H1 (cell line): ENCODE measurements around the gene HBA2. TPM values are rescaled to one million over a fixed set of nuclear protein-coding genes. Genes with fewer than 3 reads are reported as not detected.

ENCODE experiments used
- CTCF ChIA-PET: fragments of 300-600 bp; sonication (Branson Sonifier 250); formaldehyde crosslinking; loops from one replicate; lab custom pipeline; 2021; ENCODE audit not compliant: partially characterized antibody; lab: Charles Lee
- POLR2A ChIA-PET: fragments of 300-600 bp; sonication (Branson Sonifier 250); formaldehyde crosslinking; loops from one replicate; lab custom pipeline; 2021; ENCODE audit warnings: inconsistent platforms; ENCODE audit not compliant: partially characterized antibody; lab: Charles Lee
- DNase-seq, 2 experiments: peaks; one replicate each; pipeline versions ENCODE4 v3.0.0 to v3.0.0-alpha.2; 2010 to 2022; ENCODE audit warnings: low spot score in 2 of 2, low read depth in 1 of 2, mixed read lengths in 1 of 2
- FAIRE-seq: peaks from 2 replicates; lab custom pipeline; 2011; peaks lifted over from hg19 to GRCh38; lab: Jason Lieb, UNC
- H2AFZ ChIP-seq: 2 replicates; pipeline ENCODE4 v1.8.1; 2012; ENCODE audit warnings: low read length, inconsistent platforms
- H2AK5ac ChIP-seq: 2 replicates; pipeline ENCODE4 v1.6.1; 2013; ENCODE audit warnings: low read depth, low read length
- H2BK120ac ChIP-seq: replicated peaks from 2 replicates; pipeline ENCODE3; 2013; ENCODE audit warnings: low read depth, low read length, inconsistent platforms
- H2BK12ac ChIP-seq: 2 replicates; pipeline ENCODE4 v1.6.1; 2013; ENCODE audit warnings: low read depth, low read length
- H2BK15ac ChIP-seq: 2 replicates; pipeline ENCODE4 v1.6.1; 2013; ENCODE audit warnings: low read length
- H2BK20ac ChIP-seq: 2 replicates; pipeline ENCODE4 v1.6.1; 2013; ENCODE audit warnings: low read length
- H2BK5ac ChIP-seq: 2 replicates; pipeline ENCODE4 v1.6.1; 2013; ENCODE audit warnings: low read depth, low read length
- H3K14ac ChIP-seq: 2 replicates; pipeline ENCODE4 v1.6.1; 2013; ENCODE audit warnings: inconsistent platforms; ENCODE audit not compliant: insufficient read length
- H3K18ac ChIP-seq: 2 replicates; pipeline ENCODE4 v1.6.1; 2013; ENCODE audit warnings: low read length; ENCODE audit errors: extremely low read depth
- H3K23ac ChIP-seq: 2 replicates; pipeline ENCODE4 v1.6.1; 2013; ENCODE audit warnings: inconsistent platforms; ENCODE audit not compliant: insufficient read length
- H3K23me2 ChIP-seq: 2 replicates; pipeline ENCODE4 v1.6.1; 2013; ENCODE audit warnings: low read depth, low read length
- H3K27ac ChIP-seq: 2 replicates; pipeline ENCODE4 v1.6.1; 2011; ENCODE audit warnings: low read depth, low read length, inconsistent platforms
- H3K27me3 ChIP-seq, 4 experiments: replicated peaks in 1 of 4; 1 replicate in 1 of 4; 2 replicates in 3 of 4; pipeline versions ENCODE4 v1.6.1 to v1.8.1; 2011 to 2013; ENCODE audit warnings: low read length in 3 of 4, mild to moderate bottlenecking in 3 of 4, inconsistent platforms in 2 of 4, mixed read lengths in 2 of 4, moderate library complexity in 1 of 4; ENCODE audit not compliant: control insufficient read depth in 3 of 4, insufficient read depth in 3 of 4; ENCODE audit errors: extremely low read depth in 1 of 4
- H3K36me3 ChIP-seq, 4 experiments: 2 replicates each; pipeline versions ENCODE4 v1.6.1 to v1.8.1; 2011 to 2013; ENCODE audit warnings: mild to moderate bottlenecking in 4 of 4, low read length in 3 of 4, moderate library complexity in 2 of 4, control low read depth in 1 of 4, inconsistent platforms in 1 of 4; ENCODE audit not compliant: insufficient read depth in 4 of 4, control insufficient read depth in 2 of 4
- H3K4ac ChIP-seq: replicated peaks from 2 replicates; pipeline ENCODE3; 2013; ENCODE audit warnings: low read length, low read depth, mixed read lengths, inconsistent platforms; ENCODE audit not compliant: insufficient read length
- H3K4me1 ChIP-seq, 4 experiments: replicated peaks in 1 of 4; 1 replicate in 1 of 4; 2 replicates in 3 of 4; pipeline versions ENCODE4 v1.6.1 to v1.8.1; 2011 to 2013; ENCODE audit warnings: low read length in 3 of 4, inconsistent platforms in 2 of 4, mixed read lengths in 1 of 4; ENCODE audit not compliant: insufficient read depth in 4 of 4, control insufficient read depth in 3 of 4
- H3K4me2 ChIP-seq, 2 experiments: 2 replicates each; pipeline versions ENCODE4 v1.6.1 to v1.8.1; 2011 to 2013; ENCODE audit warnings: low read depth in 2 of 2, low read length in 2 of 2, control low read depth in 1 of 2, inconsistent platforms in 1 of 2, mild to moderate bottlenecking in 1 of 2; ENCODE audit not compliant: insufficient read depth in 1 of 2
- H3K4me3 ChIP-seq, 4 experiments: fragments of 200-600, 300-600 bp in 1 of 4; sonication (generic), shearing (Covaris generic), sonication (Bioruptor Twin) in 1 of 4; 2 replicates each; pipeline versions ENCODE4 v1.5.1 to v1.8.1; 2011 to 2016; ENCODE audit warnings: low read length in 4 of 4, low read depth in 3 of 4, control low read depth in 2 of 4, inconsistent platforms in 2 of 4, mild to moderate bottlenecking in 2 of 4, mixed read lengths in 1 of 4, moderate library complexity in 1 of 4; ENCODE audit not compliant: insufficient read depth in 2 of 4; ENCODE audit errors: extremely low read depth in 1 of 4
- H3K56ac ChIP-seq: replicated peaks from 2 replicates; pipeline ENCODE3; 2013; ENCODE audit warnings: low read depth, mild to moderate bottlenecking, mixed read lengths, low read length, inconsistent platforms; ENCODE audit not compliant: insufficient read length
- H3K79me1 ChIP-seq: 2 replicates; pipeline ENCODE4 v1.6.1; 2013; ENCODE audit warnings: low read depth, low read length, control low read depth
- H3K79me2 ChIP-seq, 2 experiments: 2 replicates each; pipeline versions ENCODE4 v1.6.1 to v1.8.1; 2012 to 2013; ENCODE audit warnings: low read length in 2 of 2, mild to moderate bottlenecking in 2 of 2, inconsistent platforms in 1 of 2; ENCODE audit not compliant: insufficient read depth in 2 of 2, control insufficient read depth in 1 of 2
- H3K9ac ChIP-seq, 4 experiments: replicated peaks in 1 of 4; 1 replicate in 1 of 4; 2 replicates in 3 of 4; pipeline versions ENCODE4 v1.6.1 to v1.8.1; 2011 to 2013; ENCODE audit warnings: low read depth in 3 of 4, low read length in 3 of 4, control low read depth in 2 of 4, mild to moderate bottlenecking in 2 of 4, moderate library complexity in 2 of 4, inconsistent platforms in 1 of 4; ENCODE audit errors: extremely low read depth in 1 of 4
- H3K9me3 ChIP-seq, 2 experiments: 2 replicates each; pipeline versions ENCODE4 v1.6.1 to v1.8.1; 2012 to 2013; ENCODE audit warnings: mild to moderate bottlenecking in 2 of 2, moderate library complexity in 2 of 2, control low read depth in 1 of 2, inconsistent platforms in 1 of 2, low read depth in 1 of 2, low read length in 1 of 2, mixed read lengths in 1 of 2; ENCODE audit not compliant: insufficient read depth in 2 of 2
- H4K20me1 ChIP-seq, 2 experiments: replicated peaks in 1 of 2; 2 replicates each; pipeline versions ENCODE3 to v1.8.1; 2011 to 2013; ENCODE audit warnings: inconsistent platforms in 2 of 2, low read length in 2 of 2, mild to moderate bottlenecking in 1 of 2; ENCODE audit not compliant: insufficient read depth in 2 of 2, control insufficient read depth in 1 of 2
- H4K5ac ChIP-seq: 2 replicates; pipeline ENCODE4 v1.6.1; 2013; ENCODE audit warnings: low read length, low read depth, mixed read lengths, inconsistent platforms; ENCODE audit not compliant: insufficient read length
- H4K8ac ChIP-seq: 2 replicates; pipeline ENCODE4 v1.8.0; 2013; ENCODE audit warnings: mild to moderate bottlenecking, moderate library complexity, low read length, inconsistent platforms; ENCODE audit not compliant: insufficient read depth; ENCODE audit errors: extremely low read depth
- H4K91ac ChIP-seq: replicated peaks from 2 replicates; pipeline ENCODE3; 2013; ENCODE audit warnings: low read length, mixed read lengths, inconsistent platforms; ENCODE audit not compliant: insufficient read length
- ASH2L ChIP-seq: fragments of 200-600, 300-600 bp; sonication (generic); IDR thresholded peaks from one replicate; pipeline ENCODE4 v1.7.1; 2017; ENCODE audit warnings: low read length
- CTCF ChIP-seq, 3 experiments: IDR thresholded peaks; 1 replicate in 2 of 3; 2 replicates in 1 of 3; pipeline versions ENCODE4 v1.5.1 to v1.6.1; 2011; ENCODE audit warnings: low read length in 3 of 3, mild to moderate bottlenecking in 3 of 3, inconsistent platforms in 2 of 3, low read depth in 1 of 3, moderate library complexity in 1 of 3; ENCODE audit not compliant: insufficient read depth in 1 of 3; ENCODE audit errors: control extremely low read depth in 1 of 3
- E2F6 ChIP-seq: IDR thresholded peaks from 2 replicates; pipeline ENCODE4 v1.6.1; 2012; ENCODE audit warnings: inconsistent platforms
- RFX5 ChIP-seq: IDR thresholded peaks from 2 replicates; pipeline ENCODE4 v1.6.1; 2011; ENCODE audit warnings: low read depth, low read length, improper control_type of control experiment, borderline replicate concordance
- SAP30 ChIP-seq: fragments of 300-600 bp; sonication (generic); IDR thresholded peaks from 2 replicates; pipeline ENCODE4 v1.7.1; 2012; ENCODE audit warnings: low read length, moderate library complexity, mild to moderate bottlenecking, inconsistent platforms; ENCODE audit not compliant: insufficient read depth, insufficient replicate concordance
- WGBS, 2 experiments: shearing (Covaris generic) in 1 of 2; methylation state at CpG; one replicate each; pipeline versions ENCODE4 v1.1.6 to v1.1.7; 2013 to 2015; ENCODE audit warnings: low lambda C conversion rate in 2 of 2, mixed read lengths in 2 of 2, inconsistent platforms in 1 of 2, low coverage in 1 of 2, missing lambda C conversion rate in 1 of 2; ENCODE audit not compliant: insufficient replicate concordance in 2 of 2, insufficient coverage in 1 of 2, insufficient read length in 1 of 2; ENCODE audit errors: extremely low coverage in 1 of 2, missing lambda C conversion rate in 1 of 2; 5-methylcytosine and 5-hydroxymethylcytosine counted together
- polyA plus RNA-seq, 7 experiments: library from polyadenylated mRNA; depleted of rRNA in 3 of 7; stranded (reverse) in 5 of 7; unstranded in 2 of 7; fragments of >200 nt in 5 of 7; fragments of 200-250 nt in 2 of 7; gene quantifications; 1 replicate in 5 of 7; 2 replicates in 1 of 7; 4 replicates in 1 of 7; pipeline versions ENCODE4 v1.2.1 to v1.2.3, GENCODE V29; 2011 to 2013; ENCODE audit warnings: missing spikeins in 2 of 7, mixed read lengths in 2 of 7
- total RNA-seq: library from RNA; stranded (reverse); fragmentation: NEBNext Ultra II Directional; extraction: Animal tissue kit (Norgen Biotek cat#: 25700); gene quantifications from 2 replicates; pipeline ENCODE4 v1.2.1, GENCODE V29; 2021

Gene HBA2
- total and polyA plus RNA-seq, 2 of the 8 experiments (the other 6 are each of a cell fraction or from before 2014, with no cell fraction given) = 6.1 TPM; not detected in 1

DNA sequence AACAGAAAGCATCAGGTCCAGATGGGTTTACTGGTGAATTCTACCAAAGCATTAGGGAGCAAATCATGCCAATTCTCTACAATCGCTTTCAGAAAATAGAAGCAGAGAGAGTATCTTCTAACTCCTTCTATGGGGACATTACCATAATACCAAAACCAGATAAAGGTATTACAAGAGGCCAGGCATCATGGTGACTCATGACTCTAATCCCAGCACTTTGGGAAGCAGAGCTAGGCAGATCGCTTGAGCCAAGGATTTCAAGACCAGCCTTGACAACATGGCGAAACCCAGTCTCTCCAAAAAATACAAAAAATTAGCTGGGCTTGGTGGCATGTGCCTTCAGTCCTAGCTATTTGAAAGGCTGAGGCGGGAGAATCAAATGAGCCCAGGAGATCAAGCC is 30.6 kb downstream of the HBA2 start:
- Histone ChIP-seq H3K23ac (no peak overlapping the region), H3K9me3 (no peaks in the 10 kb centered on the region), H2BK15ac (no peak overlapping the region), H3K4me2 (no peak overlapping the region), H3K14ac (no peak overlapping the region), H2BK12ac (no peak overlapping the region), H3K56ac (no peak overlapping the region), H3K79me2 (peaks cover 0 to 7% of the 10 kb centered on the region in 2 experiments; a peak in 2 of 4 replicates), H3K18ac (no peak overlapping the region), H3K23me2 (no peaks in the 10 kb centered on the region), H3K36me3 (peaks cover 31 to 73% (median 63%) of the 10 kb centered on the region in 4 experiments), H2BK20ac (no peak overlapping the region), H4K5ac (no peak overlapping the region), H2AFZ (no peak overlapping the region), H2AK5ac (no peak overlapping the region), H4K8ac (no peak overlapping the region), H4K20me1 (peaks cover 2 to 9% of the 10 kb centered on the region in 2 experiments), H2BK120ac (no peak overlapping the region), H3K4me1 (no peaks in the 10 kb centered on the region), H3K4ac (no peak overlapping the region), H3K27me3 (no peaks in the 10 kb centered on the region), H3K79me1 (no peaks in the 10 kb centered on the region; the same call in 1 of the 2 replicates), H3K27ac (no peak overlapping the region), H3K9ac (no peak overlapping the region), H4K91ac (no peak overlapping the region), H3K4me3 (no peak overlapping the region), H2BK5ac (no peak overlapping the region)
- ChIA-PET CTCF (no interaction called here), POLR2A (interaction anchor here (34.3 kb wide), 1 partner anchor 22 kb away, joined by 348 read pairs; the partner anchor contains the start of gene LUC7L)
- DNase-seq (no peak), FAIRE-seq (no peak)
- TF ChIP-seq ASH2L (no peak), RFX5 (no peak), CTCF (IDR thresholded peaks at IDR 0.05; ENCODE audit: control extremely low read depth in 1 of 3, insufficient read depth in 1 of 3, low read depth in 1 of 3, low read length in 3 of 3) (no peak), SAP30 (no peak), E2F6 (no peak)
- WGBS, 2 experiments = 98% methylated on average over 4 of the region's 4 CpGs; no CpG with 5 or more reads in 1 of the 2 experiments
